ENCODE data around the gene WDR86.

Gene WDR86

GRCh38 chr7:151406886-151407583 is 2.8 kb downstream of the WDR86 start:
- no peak for DNase-seq (ENCODE audit: low read depth)

- DNase-seq (ENCODE audit: low read depth) = no peak
Observed at GRCh38 chr7:151406051-151406875, 3.6 kb downstream of the WDR86 start.

DNA sequence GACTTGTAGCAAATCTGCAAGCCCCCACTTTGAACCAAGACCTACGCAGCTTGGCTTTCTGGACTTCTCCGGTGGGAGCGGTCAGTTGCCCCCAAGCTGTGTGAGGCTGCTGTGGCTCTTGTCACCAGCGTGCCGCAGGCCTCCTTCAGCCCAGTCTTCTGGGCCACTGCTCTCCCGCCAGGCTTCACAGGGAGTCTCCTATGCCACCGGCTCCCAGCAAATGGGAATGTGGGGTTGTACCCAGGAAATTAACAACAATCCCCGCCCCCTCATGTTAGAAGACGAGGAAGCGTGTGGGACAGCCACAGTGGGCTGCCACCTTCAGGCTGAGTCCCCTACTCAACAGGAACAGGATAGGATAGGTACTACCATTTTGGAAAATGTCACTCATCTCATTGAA is 4.2 kb downstream of the WDR86 start:
- no peak for DNase-seq (ENCODE audit: low read depth)

DNA sequence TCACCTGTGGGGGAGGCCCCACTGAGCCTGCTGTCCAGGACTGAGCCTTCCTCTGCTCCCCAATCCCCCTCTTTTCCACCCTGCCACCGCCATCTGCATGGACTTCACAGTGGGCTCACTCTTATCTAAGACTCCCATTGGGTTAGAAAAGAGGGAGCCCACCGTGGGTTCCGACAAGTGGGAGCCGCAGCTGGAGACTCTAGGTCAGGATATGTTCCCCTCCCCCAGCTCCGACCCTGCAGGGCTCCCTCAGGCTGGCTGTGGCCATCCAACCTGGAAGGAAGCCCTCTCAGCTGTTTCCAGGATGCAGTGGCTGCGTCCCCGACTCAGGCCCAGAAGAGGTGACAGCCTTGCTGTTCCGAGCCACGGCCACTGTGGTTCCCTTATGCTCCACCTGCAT is 4.8 kb downstream of the WDR86 start:
- DNase-seq (ENCODE audit: low read depth) = no peak

DNA sequence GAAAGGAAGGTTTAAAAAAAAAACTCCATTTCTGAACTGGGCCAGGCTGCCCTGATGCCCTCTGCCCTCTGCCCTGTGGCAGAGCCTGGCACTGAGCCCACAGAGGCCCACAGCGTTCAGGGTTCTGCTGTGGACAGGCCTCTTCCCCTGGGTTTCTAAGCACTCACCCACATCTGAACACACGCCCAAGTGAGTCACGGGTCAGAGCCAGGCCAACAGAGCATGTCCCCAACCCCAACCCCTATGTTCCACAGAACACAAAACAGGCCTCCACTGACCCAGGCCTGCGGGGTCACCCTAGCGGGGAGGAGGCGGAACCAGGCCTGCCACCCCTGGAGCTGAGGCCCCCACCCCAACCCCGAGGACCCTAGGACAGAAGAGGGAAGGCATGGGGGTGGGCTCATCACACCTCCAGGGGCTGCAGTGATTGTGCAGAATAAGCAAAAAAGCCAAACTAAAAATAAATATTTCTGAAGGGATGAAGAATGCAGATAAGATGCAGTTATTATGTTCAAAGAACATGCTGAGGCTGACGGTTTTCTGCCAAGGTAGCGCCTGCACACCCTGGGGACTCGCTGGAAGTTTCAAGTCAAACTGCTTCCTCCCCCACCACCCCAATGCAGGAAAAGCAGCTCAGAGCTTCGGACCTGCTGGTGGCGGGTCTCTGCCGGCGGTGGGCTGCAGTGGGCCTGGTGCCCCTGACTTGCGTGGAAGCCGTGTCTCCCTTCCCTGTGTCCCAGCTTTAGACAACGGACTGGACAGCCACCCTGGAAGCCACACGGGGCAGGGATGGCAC is 5.4 kb downstream of the WDR86 start:
- DNase-seq (ENCODE audit: low read depth) = no peak

DNA sequence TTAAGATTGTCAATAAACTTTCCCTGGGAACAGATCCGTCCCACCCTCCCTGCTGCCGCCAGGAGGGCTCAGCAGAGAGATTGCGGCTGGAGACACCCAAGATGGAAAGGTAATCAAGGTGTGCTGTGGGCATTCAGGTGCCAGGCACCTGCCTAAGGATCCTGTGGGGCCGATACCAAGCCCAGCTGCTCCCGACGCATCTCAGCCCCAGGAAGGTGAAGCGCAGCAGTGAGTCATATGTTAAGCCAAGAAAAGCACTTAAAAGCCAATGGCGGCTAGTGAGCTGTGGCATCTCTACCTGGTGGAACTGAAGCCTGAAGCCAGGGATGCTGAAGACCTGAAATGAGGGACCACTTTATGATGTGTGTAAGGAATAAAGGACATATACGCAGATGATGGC is 6.1 kb downstream of the WDR86 start:
- no peak for DNase-seq (ENCODE audit: low read depth)

DNA sequence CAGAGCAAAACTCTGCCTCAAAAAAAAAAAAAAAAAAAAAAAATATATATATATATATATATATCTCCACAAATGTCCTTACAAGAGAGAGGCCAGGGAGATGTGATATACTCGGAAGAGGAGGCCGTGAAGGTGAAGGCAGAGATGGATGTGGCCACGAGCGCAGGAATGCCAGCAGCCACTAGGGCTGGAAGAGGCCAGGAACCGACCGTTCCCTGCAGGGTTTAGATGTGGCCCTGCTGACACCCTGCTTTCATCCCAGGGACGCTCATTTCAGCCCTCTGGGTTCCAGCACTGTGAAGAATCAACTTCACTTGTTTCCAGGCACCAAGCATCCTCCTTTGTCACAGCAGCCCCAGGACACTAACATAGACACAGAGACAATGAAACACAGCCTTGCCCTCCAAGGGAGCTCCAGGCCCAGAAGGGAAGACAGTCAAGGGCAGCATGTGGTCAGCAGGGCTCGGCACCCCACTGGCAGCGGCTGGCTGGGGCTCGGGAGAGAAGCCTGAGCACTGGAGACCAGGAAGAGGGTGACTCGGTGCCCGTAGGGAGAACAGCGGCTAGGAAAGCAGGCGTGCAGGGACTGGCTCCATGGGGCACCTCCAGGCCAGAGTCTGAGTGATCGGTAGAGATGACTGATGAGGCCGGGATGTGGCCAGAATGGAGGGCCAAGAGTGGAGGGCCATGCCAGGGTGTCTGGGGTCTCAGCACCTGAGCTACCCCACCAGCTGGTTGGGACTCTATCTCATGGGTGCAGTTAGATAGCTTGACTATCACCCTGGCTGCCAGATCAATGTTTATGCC is 7.6 kb downstream of the WDR86 start:
- DNase-seq (ENCODE audit: low read depth) = no peak

DNA sequence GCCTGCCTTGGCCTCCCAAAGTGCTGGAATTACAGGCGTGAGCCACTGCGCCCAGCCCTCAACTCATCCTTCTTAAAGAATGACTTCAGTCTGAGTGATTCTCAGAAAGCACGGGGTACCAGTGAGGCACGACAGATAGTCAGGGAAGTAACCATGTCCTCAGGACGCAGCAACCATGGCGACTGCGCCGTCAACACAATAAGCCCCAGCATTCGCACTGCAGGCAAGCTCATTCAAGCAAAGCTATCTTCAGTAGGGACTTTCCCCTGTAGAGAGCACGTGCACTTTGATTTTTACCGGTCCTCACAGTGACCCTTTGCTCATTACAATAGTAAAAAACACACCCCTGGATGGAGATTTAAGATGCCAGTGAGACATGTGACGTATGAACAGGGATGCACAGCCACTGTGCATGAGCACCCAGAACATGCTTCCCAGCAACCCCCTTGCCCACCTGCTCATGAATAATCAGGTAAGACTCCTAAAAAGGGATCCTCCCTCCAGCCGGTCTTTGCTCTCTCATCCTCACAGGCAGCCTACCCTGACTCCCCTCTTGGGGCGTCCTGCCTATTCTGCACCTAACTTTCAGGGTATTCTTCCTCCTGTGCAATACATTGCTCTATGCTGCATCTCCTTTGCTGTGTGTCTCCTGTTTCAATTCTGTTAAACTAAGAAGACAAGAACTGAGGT is 9.1 kb downstream of the WDR86 start:
- DNase-seq (ENCODE audit: low read depth) = no peak

- no peak for DNase-seq (ENCODE audit: low read depth)
Observed at GRCh38 chr7:151399906-151400305, 9.9 kb downstream of the WDR86 start.

- no peak for DNase-seq (ENCODE audit: low read depth)
Observed at GRCh38 chr7:151399305-151399601, 10.6 kb downstream of the WDR86 start.

- no peak for DNase-seq (ENCODE audit: low read depth)
Observed at GRCh38 chr7:151398446-151399304, 11.2 kb downstream of the WDR86 start.

- DNase-seq (ENCODE audit: low read depth) = no peak
Observed at GRCh38 chr7:151397026-151397425, 12.8 kb downstream of the WDR86 start.

DNA sequence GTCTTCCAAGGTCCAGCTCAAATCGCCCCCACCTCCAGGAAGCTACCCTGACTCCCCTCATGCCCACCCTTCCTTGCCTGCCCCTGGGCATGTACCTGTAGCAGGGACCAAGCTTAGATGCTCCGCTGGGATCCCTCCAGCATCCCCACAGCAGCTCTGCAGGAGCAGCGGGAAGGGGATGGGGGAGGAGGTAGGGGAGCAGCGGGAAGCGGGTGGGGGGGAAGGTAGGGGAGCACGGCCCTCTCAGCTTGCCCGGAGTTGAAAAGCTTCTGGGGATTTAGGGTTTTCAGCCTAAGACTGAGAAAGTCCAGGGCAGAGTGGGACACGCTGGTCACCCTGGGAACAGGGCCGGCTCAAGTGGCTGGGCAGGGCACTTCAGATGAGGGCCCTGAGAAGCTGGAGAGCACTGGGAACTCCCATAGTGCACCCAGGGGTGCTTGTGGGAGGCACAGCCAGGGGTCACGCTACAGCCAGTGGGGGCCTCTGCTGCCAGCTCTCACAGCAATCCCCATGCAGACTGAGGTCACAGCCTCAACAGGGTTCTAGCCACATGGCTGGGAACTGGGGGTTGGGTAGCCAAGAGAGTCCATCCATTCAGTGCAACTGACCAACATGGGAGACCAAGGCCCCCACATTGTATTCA is 13.4 kb downstream of the WDR86 start:
- DNase-seq (ENCODE audit: low read depth) = no peak

DNA sequence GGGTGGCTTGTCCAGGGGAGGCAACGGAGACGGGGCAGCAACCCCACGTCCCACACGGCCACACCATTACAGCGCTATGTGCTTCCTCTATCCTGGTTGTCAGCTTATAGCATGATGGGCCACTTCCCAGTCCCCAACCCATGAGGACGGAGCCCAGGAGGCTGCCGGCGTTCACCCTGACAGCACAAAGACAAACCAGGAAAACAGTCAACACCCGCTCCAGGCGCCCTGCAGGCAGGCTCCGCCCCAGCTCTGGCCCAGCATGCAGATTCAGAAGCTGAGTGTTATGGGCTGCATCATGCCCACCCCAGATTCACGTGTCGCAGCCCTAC is 14.8 kb downstream of the WDR86 start:
- no peak for DNase-seq (ENCODE audit: low read depth)

- no peak for DNase-seq (ENCODE audit: low read depth)
Observed at GRCh38 chr7:151394076-151395035, 15.5 kb downstream of the WDR86 start.

DNA sequence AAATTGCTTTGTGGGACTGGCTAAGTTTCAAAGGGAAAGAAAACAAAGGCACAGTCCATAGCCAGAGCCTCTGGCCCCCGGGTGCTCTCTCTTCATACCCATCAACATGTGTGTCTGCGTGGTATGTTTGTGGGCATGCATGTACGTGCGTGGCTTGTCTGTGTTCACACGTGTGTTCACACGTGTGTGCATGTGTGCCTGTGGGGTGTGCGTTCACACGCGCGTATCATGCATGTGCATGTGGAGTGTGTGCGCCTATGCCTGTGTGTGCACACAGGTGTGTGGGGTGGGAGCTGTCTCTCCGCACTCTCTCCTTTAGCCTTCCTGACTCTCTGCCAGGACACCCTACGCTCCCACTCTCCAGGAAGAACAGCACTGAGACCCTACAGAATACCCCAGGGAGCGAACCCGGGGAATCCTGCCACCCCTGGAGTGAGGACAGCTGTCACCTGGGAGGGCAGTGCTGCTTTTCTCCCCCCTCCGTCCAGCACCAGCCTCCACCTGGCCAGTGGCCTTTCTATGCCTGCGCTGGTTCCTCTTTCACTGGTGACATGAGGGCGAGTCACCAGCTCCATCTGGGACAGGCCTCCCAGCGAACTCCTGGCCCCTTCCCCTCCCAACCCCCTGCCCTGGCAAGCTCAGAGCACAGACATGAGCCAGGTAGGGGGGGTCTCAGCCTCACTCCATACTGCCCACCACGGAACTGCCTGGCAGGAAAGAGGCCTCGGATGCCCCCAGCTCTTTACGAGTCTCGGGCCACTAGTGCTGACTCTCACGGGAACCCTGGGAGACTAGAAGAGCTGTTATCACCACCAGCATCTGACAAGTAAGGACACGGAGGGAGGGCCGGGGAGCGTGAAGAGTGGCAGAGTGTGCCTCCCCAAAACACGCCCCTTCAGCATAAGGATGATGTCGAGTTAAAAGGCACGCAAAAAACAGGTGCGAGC is 16.5 kb downstream of the WDR86 start:
- DNase-seq (ENCODE audit: low read depth) = no peak

GRCh38 chr7:151392426-151392825 is 17.4 kb downstream of the WDR86 start:
- no peak for DNase-seq (ENCODE audit: low read depth)

- no peak for DNase-seq (ENCODE audit: low read depth)
Observed at GRCh38 chr7:151392002-151392401, 17.8 kb downstream of the WDR86 start.

Measured in HS-5 (cell line).